ENCODE measurements around the gene KRT84.
"Not testable (repeated sequence)": the region's sequence is repeated elsewhere in the genome, so short reads cannot be mapped to it uniquely, and the experiment has no call there.

Gene KRT84

GRCh38 chr12:52359621-52360061 is 25.8 kb downstream of the KRT84 start:
- DNase-seq, result no peak

- DNase-seq, result peak; percentile 24
Observed at GRCh38 chr12:52358575-52359350, 26.7 kb downstream of the KRT84 start.

- no peak for DNase-seq
Observed at GRCh38 chr12:52356762-52357580, 28.5 kb downstream of the KRT84 start.

- no peak for DNase-seq
Observed at GRCh38 chr12:52356031-52356761, 29.3 kb downstream of the KRT84 start.

- no peak for DNase-seq
Observed at GRCh38 chr12:52355176-52355575, 30.3 kb downstream of the KRT84 start.

GRCh38 chr12:52354200-52354599 is 31.3 kb downstream of the KRT84 start:
- no peak for DNase-seq

- DNase-seq, result no peak
Observed at GRCh38 chr12:52353766-52354165, 31.7 kb downstream of the KRT84 start.

GRCh38 chr12:52352951-52353350 is 32.5 kb downstream of the KRT84 start:
- no peak for DNase-seq

GRCh38 chr12:52351196-52352059 is 34.0 kb downstream of the KRT84 start:
- DNase-seq, result peak; percentile 67

- DNase-seq, result no peak
Observed at GRCh38 chr12:52350786-52351185, 34.7 kb downstream of the KRT84 start.

GRCh38 chr12:52350021-52350620 is 35.3 kb downstream of the KRT84 start:
- no peak for DNase-seq

- no peak for DNase-seq
Observed at GRCh38 chr12:52349196-52349595, 36.3 kb downstream of the KRT84 start.

GRCh38 chr12:52347551-52348510 is 37.6 kb downstream of the KRT84 start:
- no peak for DNase-seq

GRCh38 chr12:52347016-52347415 is 38.4 kb downstream of the KRT84 start:
- DNase-seq, result no peak

- DNase-seq, result no peak
Observed at GRCh38 chr12:52346593-52346992, 38.9 kb downstream of the KRT84 start.

- not testable (repeated sequence) for DNase-seq
Observed at GRCh38 chr12:52345041-52345440, 40.4 kb downstream of the KRT84 start.

- no peak for DNase-seq
Observed at GRCh38 chr12:52344111-52344510, 41.3 kb downstream of the KRT84 start.

- DNase-seq, result no peak
Observed at GRCh38 chr12:52343550-52343949, 41.9 kb downstream of the KRT84 start.

GRCh38 chr12:52342781-52343490 is 42.5 kb downstream of the KRT84 start:
- DNase-seq, result no peak

GRCh38 chr12:52341066-52341580 is 44.3 kb downstream of the KRT84 start:
- DNase-seq, result no peak
